ENCODE data around the gene PCED1B.

The PCED1B gene

DNA sequence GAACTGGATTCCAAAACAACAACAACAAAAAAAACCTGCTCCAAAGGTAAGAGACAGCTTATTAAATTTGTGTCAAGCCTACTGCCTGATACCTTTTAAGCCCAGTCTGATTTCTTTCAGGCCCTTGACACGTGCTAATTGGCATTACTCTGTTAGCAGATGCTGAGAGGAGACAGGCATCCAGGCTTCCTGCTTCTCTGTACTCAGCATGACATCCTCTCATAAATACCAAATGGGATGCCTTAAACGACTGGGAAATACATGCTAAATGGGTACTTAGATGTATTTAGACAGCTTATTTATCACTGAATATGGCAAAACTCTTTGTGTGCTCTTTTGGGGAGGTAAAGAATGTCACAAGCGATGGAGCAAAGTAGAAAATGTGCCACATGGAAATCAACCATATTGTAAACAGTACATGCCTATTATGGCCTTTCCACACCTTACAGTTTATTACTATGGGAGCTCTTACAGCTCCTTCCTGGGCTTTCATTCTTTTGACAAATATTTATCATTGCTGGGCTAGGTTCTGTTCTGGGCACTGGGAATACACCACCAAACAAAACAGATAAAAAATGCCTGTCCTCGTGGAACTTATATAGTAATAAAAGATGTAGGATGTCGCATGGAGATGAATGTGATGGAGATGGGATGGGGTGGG is 11.5 kb upstream of the PCED1B start:
- no peak for DNase-seq (ENCODE audit: low read depth in 2 of 2)

- no peak for DNase-seq (ENCODE audit: low read depth in 2 of 2)
These were observed 10.9 kb upstream of the PCED1B start for GRCh38 chr12:47068539-47068938.

GRCh38 chr12:47070310-47070709 is 9.1 kb upstream of the PCED1B start:
- no peak for DNase-seq (ENCODE audit: low read depth in 2 of 2)

GRCh38 chr12:47071241-47071852 is 8.1 kb upstream of the PCED1B start:
- DNase-seq (ENCODE audit: low read depth in 2 of 2): no peak

DNA sequence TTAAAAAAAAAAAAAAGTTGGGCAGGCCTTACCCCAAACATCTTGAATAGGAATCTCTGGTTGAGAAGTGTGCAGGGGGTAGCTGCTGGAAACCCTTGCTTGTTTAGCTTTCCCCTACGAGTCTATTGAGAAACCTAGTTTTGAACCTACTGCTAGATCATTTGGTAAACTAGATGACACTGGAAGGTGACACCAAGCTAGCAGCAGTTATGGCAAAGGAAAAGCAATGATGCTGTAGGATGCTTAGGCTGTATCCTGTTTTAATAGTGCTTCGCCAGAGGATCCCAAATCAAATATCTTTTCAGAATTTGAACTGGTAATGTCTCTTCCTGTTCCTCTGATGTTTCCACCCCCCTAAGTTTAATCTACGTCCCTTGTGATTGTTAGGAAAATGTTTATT is 5.5 kb upstream of the PCED1B start:
- no peak for DNase-seq (ENCODE audit: low read depth in 2 of 2)

GRCh38 chr12:47074757-47075156 is 4.7 kb upstream of the PCED1B start:
- no peak for DNase-seq (ENCODE audit: low read depth in 2 of 2)

GRCh38 chr12:47075192-47076084 is 4.0 kb upstream of the PCED1B start:
- no peak for DNase-seq (ENCODE audit: low read depth in 2 of 2)

DNA sequence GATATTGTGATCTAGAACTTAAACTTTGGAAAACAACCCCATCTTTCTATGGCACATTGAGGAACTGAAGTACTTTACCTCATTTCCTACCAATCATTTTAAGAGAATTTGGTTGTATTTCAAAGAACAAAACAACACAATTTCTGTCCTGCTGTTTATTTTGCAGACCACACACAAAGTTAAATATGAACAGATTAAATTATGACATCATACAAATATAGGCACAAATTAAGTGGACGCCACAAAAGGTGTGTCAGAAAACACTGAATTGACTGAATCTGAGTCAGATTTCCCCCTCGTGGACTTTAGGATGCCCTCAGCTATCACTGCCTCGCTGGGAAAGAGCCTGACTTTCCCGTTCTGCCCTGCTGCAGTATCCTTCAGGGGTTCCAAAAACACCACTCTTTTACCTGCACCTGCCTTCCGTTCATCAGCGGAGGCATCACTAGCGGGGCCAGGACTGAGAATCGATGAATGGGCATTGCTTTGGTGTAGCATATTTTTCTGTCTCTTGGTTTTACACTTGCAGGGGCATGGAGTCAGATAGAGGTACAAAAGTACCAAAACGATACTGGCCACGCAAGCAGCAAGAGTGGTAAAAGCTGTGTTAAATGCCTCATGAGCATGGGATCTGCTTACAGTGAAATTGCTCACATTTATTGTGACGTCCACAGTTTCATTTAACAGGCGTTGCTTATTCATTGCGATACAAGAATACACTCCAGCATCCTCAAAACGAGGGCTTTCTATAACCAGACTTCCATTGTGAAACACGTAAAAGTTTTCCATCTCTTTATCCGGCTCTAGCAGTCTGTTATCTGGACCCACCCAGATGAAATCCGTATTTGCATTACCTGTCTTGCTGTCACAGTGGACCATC is 2.0 kb upstream of the PCED1B start:
- DNase-seq (ENCODE audit: low read depth in 2 of 2): no peak

- no peak for DNase-seq (ENCODE audit: low read depth in 2 of 2)
These were observed 1.4 kb upstream of the PCED1B start for GRCh38 chr12:47078086-47078395.

DNA sequence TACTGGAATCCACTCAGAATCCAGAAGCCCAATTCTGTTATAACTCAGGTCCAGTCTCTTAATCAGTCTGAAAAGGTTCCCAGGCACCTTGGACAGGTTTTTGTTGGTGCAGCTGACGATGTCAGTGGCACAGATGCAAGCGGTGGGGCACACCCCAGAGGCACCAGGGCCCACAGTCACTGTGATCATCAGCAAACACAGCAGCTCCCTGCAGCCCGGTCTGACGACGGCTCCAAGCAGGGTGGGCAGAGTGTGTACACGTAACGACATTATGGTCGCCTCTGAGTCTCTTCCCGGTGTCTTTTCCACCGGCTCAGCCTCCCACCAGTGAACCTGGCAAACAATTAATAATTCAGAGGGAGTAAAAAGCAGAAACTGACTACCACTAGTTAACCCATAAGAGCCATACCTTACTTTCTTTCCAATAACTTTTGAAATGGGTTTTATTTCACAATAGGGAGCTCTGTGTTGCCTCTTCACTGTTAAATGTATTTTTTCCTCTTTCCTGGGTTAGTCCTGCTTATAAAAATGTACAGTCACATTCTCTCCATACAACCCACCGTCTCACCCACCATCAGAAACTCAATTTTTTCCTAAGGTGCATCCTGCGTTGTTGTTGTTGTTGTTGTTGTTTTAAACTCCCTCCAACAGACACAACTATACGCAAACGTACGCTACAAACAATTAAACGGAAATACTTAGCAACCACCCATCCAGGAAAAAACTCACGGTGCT is 521 bp upstream of the PCED1B start:
- DNase-seq (ENCODE audit: low read depth in 2 of 2): no peak

GRCh38 chr12:47079981-47080724 is 732 bp downstream of the PCED1B start:
- no peak for DNase-seq (ENCODE audit: low read depth in 2 of 2)

GRCh38 chr12:47080725-47081502 is 1.5 kb downstream of the PCED1B start:
- DNase-seq (ENCODE audit: low read depth in 2 of 2): peak; percentile 46 to 56

DNA sequence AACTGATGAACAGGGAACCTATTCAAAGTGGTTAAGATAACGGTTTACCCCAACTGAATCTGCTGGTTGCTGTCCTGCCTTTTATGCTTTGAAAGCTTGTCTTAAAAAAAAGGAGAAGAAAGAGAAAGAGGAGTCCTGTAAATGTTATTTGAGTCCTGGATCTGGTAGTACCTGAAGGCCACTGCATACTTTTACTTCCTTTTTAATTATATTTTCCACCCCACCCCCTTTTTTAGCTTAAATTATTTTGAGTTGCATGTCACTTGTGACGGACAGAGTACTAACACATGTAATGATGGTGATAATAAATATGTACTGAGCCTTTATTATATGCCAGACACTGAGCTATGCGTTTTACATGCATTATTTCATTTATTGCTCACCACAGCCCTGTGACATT is 2.9 kb downstream of the PCED1B start:
- DNase-seq (ENCODE audit: low read depth in 2 of 2): no peak

DNA sequence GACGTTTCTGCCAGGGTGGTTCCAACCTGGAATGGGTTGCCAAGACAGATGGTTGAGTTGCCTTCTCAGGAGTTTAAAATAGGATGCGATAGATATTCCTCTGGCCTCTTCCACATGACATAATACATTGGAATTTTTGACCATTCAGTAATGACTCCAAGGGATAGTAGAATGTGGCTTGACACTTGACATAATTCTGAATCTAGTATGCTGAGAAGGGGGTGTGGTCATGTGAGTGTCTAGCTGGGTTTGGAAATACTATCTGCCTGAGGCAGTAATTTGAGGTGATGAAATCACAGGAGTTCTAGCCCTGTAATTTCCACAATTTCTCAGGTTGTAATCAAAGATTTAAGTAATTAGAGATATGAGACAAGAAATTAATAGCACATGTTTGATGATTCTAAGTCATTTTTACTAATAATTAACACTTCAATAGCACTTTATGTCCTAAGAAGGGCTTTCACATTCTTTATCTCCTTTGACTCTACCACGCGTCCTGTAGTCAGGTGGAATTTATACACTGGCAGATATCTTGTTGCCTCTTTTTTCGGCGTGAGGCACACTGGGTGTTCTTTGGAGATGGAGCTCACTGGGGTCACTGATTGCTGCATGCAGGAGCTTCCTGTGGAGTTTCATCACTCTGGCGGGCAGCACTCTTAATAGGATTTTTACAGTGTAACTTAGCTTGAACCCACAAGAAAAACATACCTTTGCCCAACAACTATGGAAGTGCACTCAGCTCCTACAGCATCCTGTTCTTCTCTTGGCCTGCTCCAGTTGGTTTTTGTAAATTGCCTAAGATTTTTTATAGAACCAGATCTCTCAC is 3.6 kb downstream of the PCED1B start:
- DNase-seq (ENCODE audit: low read depth in 2 of 2): no peak

GRCh38 chr12:47084172-47084571 is 4.8 kb downstream of the PCED1B start:
- no peak for DNase-seq (ENCODE audit: low read depth in 2 of 2)

- DNase-seq (ENCODE audit: low read depth in 2 of 2): no peak
These were observed 6.4 kb downstream of the PCED1B start for GRCh38 chr12:47085815-47086252.

GRCh38 chr12:47087088-47087688 is 7.8 kb downstream of the PCED1B start:
- no peak for DNase-seq (ENCODE audit: low read depth in 2 of 2)
